ENCODE results near the gene CRNN. TPM values are rescaled to one million over a fixed set of nuclear protein-coding genes. Genes with fewer than 3 reads are reported as not detected.

Gene CRNN
- total and polyA plus RNA-seq, 4 experiments from 2014 or later = not detected

- Histone ChIP-seq H3K4me1 (ENCODE audit: insufficient read depth, low read length) (no peaks in the 10 kb centered on the region), H3K9me3 (ENCODE audit: control insufficient read depth in 1 of 2, low read length in 2 of 2) (peaks cover 0 to 6% of the 10 kb centered on the region in 2 donors), H3K36me3 (ENCODE audit: insufficient read depth, low read length) (no peaks in the 10 kb centered on the region), H3K27me3 (ENCODE audit: insufficient read depth, low read length) (no peaks in the 10 kb centered on the region), H3K4me3 (ENCODE audit: low read length in 2 of 2) (no peak overlapping the region), H3K27ac (ENCODE audit: low read depth, low read length) (no peak overlapping the region)
- no peaks in the 10 kb centered on the region for H3K4me1 Mint-ChIP-seq
- H3K36me3 Mint-ChIP-seq = peaks cover 2 to 11% of the 10 kb centered on the region in 2 donors
- no peaks in the 10 kb centered on the region for H3K27me3 Mint-ChIP-seq
- H3K9me3 Mint-ChIP-seq = peaks cover 0 to 28% (median 20%) of the 10 kb centered on the region in 8 donors
- DNase-seq = no peak
- POLR2A ChIA-PET (ENCODE audit: partially characterized antibody) = interaction anchor here (1.3 kb wide), 1 partner anchor 11 kb away, joined by 4 read pairs; no protein-coding TSS in a partner anchor
- CTCF ChIA-PET (ENCODE audit: partially characterized antibody) = interaction anchor here (0.7 to 1.3 kb wide), 2 partner anchors 13 to 32 kb away, joined by 3 read pairs; no protein-coding TSS in a partner anchor
- H3K27ac Mint-ChIP-seq = no peak overlapping the region
- intact Hi-C loops (cut with micrococcal nuclease) = no loop called here
- H3K4me3 Mint-ChIP-seq = no peak overlapping the region
Measured at GRCh38 chr1:152427458-152427857, 13.4 kb upstream of the CRNN start.

- Histone ChIP-seq H3K4me1 (ENCODE audit: insufficient read depth, low read length) (no peaks in the 10 kb centered on the region), H3K9me3 (ENCODE audit: control insufficient read depth in 1 of 2, low read length in 2 of 2) (peaks cover 0 to 6% of the 10 kb centered on the region in 2 donors), H3K27me3 (ENCODE audit: insufficient read depth, low read length) (no peaks in the 10 kb centered on the region), H3K4me3 (ENCODE audit: low read length in 2 of 2) (no peak overlapping the region), H3K27ac (ENCODE audit: low read depth, low read length) (no peak overlapping the region), H3K36me3 (ENCODE audit: insufficient read depth, low read length) (no peaks in the 10 kb centered on the region)
- no peak for DNase-seq
- peaks cover 0 to 33% (median 20%) of the 10 kb centered on the region in 8 donors for H3K9me3 Mint-ChIP-seq
- no peaks in the 10 kb centered on the region for H3K4me1 Mint-ChIP-seq
- ChIA-PET CTCF (ENCODE audit: partially characterized antibody) (interaction anchor here (1.1 to 1.3 kb wide), 3 partner anchors 10 to 27 kb away, joined by 3 to 5 read pairs (median 3); no protein-coding TSS in a partner anchor), POLR2A (ENCODE audit: partially characterized antibody) (interaction anchor here (1.3 kb wide), 1 partner anchor 10 kb away, joined by 4 read pairs; no protein-coding TSS in a partner anchor)
- no peak overlapping the region for H3K27ac Mint-ChIP-seq
- intact Hi-C loops (cut with micrococcal nuclease) = no loop called here
- no peak overlapping the region for H3K4me3 Mint-ChIP-seq
- no peaks in the 10 kb centered on the region for H3K27me3 Mint-ChIP-seq
- H3K36me3 Mint-ChIP-seq = peaks cover 2 to 11% of the 10 kb centered on the region in 2 donors
Measured at GRCh38 chr1:152426731-152427130, 12.7 kb upstream of the CRNN start.

- Histone ChIP-seq H3K27ac (ENCODE audit: low read depth, low read length) (no peak overlapping the region), H3K36me3 (ENCODE audit: insufficient read depth, low read length) (no peaks in the 10 kb centered on the region), H3K9me3 (ENCODE audit: control insufficient read depth in 1 of 2, low read length in 2 of 2) (peaks cover 0 to 6% of the 10 kb centered on the region in 2 donors), H3K4me1 (ENCODE audit: insufficient read depth, low read length) (no peaks in the 10 kb centered on the region), H3K4me3 (ENCODE audit: low read length in 2 of 2) (no peak overlapping the region), H3K27me3 (ENCODE audit: insufficient read depth, low read length) (no peaks in the 10 kb centered on the region)
- ChIA-PET CTCF (ENCODE audit: partially characterized antibody) (interaction anchor here (1.3 kb wide), 2 partner anchors 21 to 39 kb away, joined by 3 to 4 read pairs; no protein-coding TSS in a partner anchor), POLR2A (ENCODE audit: partially characterized antibody) (no interaction called here)
- Mint-ChIP-seq H3K4me3 (no peak overlapping the region), H3K27me3 (peaks cover 9 to 13% of the 10 kb centered on the region in 2 donors), H3K27ac (no peak overlapping the region), H3K9me3 (peaks cover 0 to 31% (median 20%) of the 10 kb centered on the region in 8 donors), H3K4me1 (no peaks in the 10 kb centered on the region), H3K36me3 (peaks cover 2 to 11% of the 10 kb centered on the region in 2 donors)
- intact Hi-C loops (cut with micrococcal nuclease) = no loop called here
- DNase-seq = no peak
Measured at GRCh38 chr1:152419917-152420316, 5.9 kb upstream of the CRNN start.

DNA sequence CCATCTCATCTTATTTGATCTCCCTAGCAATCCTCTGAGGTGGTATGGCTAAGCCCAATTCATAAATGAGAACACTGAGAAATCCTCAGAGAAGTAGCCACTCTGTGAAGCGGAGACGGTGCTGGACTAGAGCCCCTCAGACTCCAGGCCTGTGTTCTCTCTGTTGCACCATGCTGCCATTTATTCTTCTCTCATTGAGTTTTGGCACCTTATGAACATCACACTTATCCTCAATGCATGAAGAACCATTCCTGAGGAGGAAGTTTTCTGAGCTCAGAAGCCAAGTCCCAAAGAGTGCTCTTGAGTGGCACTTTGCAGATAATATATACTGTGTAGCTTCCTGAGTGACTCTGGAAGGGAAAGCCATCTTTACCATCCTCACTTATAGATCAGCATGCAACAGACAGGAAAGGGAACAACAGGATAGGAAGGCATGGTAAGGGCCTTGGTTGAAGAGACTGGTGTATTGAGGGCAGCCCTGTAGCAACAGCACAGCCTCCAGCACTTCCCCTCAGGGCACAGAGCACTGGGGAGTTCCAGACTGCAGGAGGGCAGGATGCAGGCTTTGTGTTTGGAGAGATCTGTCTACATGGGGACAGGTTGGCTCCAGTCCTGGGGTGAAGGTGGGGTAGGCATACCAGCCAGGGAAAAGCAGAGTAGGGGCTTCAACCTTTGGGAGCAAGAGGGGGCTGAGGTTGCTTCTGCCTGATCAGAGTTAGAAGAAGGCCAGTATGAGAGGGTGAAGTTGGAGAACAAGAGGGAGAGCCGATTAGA lies 1.6 kb upstream of the CRNN start:
- ChIA-PET POLR2A (ENCODE audit: partially characterized antibody) (interaction anchor here (1.1 kb wide), 1 partner anchor 11 kb away, joined by 4 read pairs; no protein-coding TSS in a partner anchor), CTCF (ENCODE audit: partially characterized antibody) (interaction anchor here (1.5 kb wide), 1 partner anchor 25 kb away, joined by 4 read pairs; no protein-coding TSS in a partner anchor)
- intact Hi-C loops (cut with micrococcal nuclease) = no loop called here
- H3K27ac ChIP-seq (ENCODE audit: low read depth, low read length) = no peak overlapping the region
- no peaks in the 10 kb centered on the region for H3K36me3 Mint-ChIP-seq
- H3K36me3 ChIP-seq (ENCODE audit: insufficient read depth, low read length) = no peaks in the 10 kb centered on the region
- peaks cover 17 to 24% of the 10 kb centered on the region in 2 donors for H3K27me3 Mint-ChIP-seq
- H3K27me3 ChIP-seq (ENCODE audit: insufficient read depth, low read length) = no peaks in the 10 kb centered on the region
- no peak overlapping the region for H3K4me3 ChIP-seq (ENCODE audit: low read length in 2 of 2)
- no peak overlapping the region for H3K27ac Mint-ChIP-seq
- H3K4me1 Mint-ChIP-seq = no peaks in the 10 kb centered on the region
- H3K9me3 Mint-ChIP-seq = peaks cover 0 to 3% (median 0%) of the 10 kb centered on the region in 8 donors
- no peak for DNase-seq
- H3K4me3 Mint-ChIP-seq = no peak overlapping the region
- no peaks in the 10 kb centered on the region for H3K4me1 ChIP-seq (ENCODE audit: insufficient read depth, low read length)
- no peaks in the 10 kb centered on the region for H3K9me3 ChIP-seq (ENCODE audit: control insufficient read depth in 1 of 2, low read length in 2 of 2)

- CTCF ChIA-PET (ENCODE audit: partially characterized antibody) = no interaction called here
- H3K27me3 Mint-ChIP-seq = peaks cover 19 to 21% of the 10 kb centered on the region in 2 donors
- POLR2A ChIA-PET (ENCODE audit: partially characterized antibody) = no interaction called here
Measured at GRCh38 chr1:152412756-152413155, 1.3 kb downstream of the CRNN start.

GRCh38 chr1:152411134-152411533 lies 2.9 kb downstream of the CRNN start:
- Mint-ChIP-seq H3K27ac (no peak overlapping the region), H3K27me3 (peaks cover 16% of the 10 kb centered on the region in 2 donors), H3K4me1 (no peaks in the 10 kb centered on the region), H3K36me3 (no peaks in the 10 kb centered on the region), H3K4me3 (no peak overlapping the region), H3K9me3 (no peaks in the 10 kb centered on the region)
- H3K27ac ChIP-seq (ENCODE audit: low read depth, low read length) = no peak overlapping the region
- no peak overlapping the region for H3K4me3 ChIP-seq (ENCODE audit: low read length in 2 of 2)
- H3K27me3 ChIP-seq (ENCODE audit: insufficient read depth, low read length) = no peaks in the 10 kb centered on the region
- no peaks in the 10 kb centered on the region for H3K4me1 ChIP-seq (ENCODE audit: insufficient read depth, low read length)
- POLR2A ChIA-PET (ENCODE audit: partially characterized antibody) = no interaction called here
- intact Hi-C loops (cut with micrococcal nuclease) = no loop called here
- no peaks in the 10 kb centered on the region for H3K9me3 ChIP-seq (ENCODE audit: control insufficient read depth in 1 of 2, low read length in 2 of 2)
- no peaks in the 10 kb centered on the region for H3K36me3 ChIP-seq (ENCODE audit: insufficient read depth, low read length)
- DNase-seq = no peak
- CTCF ChIA-PET (ENCODE audit: partially characterized antibody) = no interaction called here

More at GRCh38 chr1:152412756-152413155, 1.3 kb downstream of the CRNN start:
- no peaks in the 10 kb centered on the region for H3K4me1 Mint-ChIP-seq
- no peak overlapping the region for H3K4me3 Mint-ChIP-seq
- H3K27ac Mint-ChIP-seq = no peak overlapping the region
- no peak overlapping the region for H3K27ac ChIP-seq (ENCODE audit: low read depth, low read length)
- H3K4me1 ChIP-seq (ENCODE audit: insufficient read depth, low read length) = no peaks in the 10 kb centered on the region
- H3K36me3 ChIP-seq (ENCODE audit: insufficient read depth, low read length) = no peaks in the 10 kb centered on the region
- no peak for DNase-seq
- H3K9me3 Mint-ChIP-seq = no peaks in the 10 kb centered on the region
- intact Hi-C loops (cut with micrococcal nuclease) = no loop called here
- H3K4me3 ChIP-seq (ENCODE audit: low read length in 2 of 2) = no peak overlapping the region
- no peaks in the 10 kb centered on the region for H3K9me3 ChIP-seq (ENCODE audit: control insufficient read depth in 1 of 2, low read length in 2 of 2)
- no peaks in the 10 kb centered on the region for H3K36me3 Mint-ChIP-seq
- no peaks in the 10 kb centered on the region for H3K27me3 ChIP-seq (ENCODE audit: insufficient read depth, low read length)

- DNase-seq = no peak
- H3K4me1 Mint-ChIP-seq = no peaks in the 10 kb centered on the region
- intact Hi-C loops (cut with micrococcal nuclease) = no loop called here
- Histone ChIP-seq H3K27ac (ENCODE audit: low read depth, low read length) (no peak overlapping the region), H3K4me1 (ENCODE audit: insufficient read depth, low read length) (no peaks in the 10 kb centered on the region), H3K36me3 (ENCODE audit: insufficient read depth, low read length) (no peaks in the 10 kb centered on the region), H3K9me3 (ENCODE audit: control insufficient read depth in 1 of 2, low read length in 2 of 2) (no peaks in the 10 kb centered on the region), H3K27me3 (ENCODE audit: insufficient read depth, low read length) (no peaks in the 10 kb centered on the region), H3K4me3 (ENCODE audit: low read length in 2 of 2) (no peak overlapping the region)
- H3K27me3 Mint-ChIP-seq = peaks cover 14 to 16% of the 10 kb centered on the region in 2 donors
- ChIA-PET POLR2A (ENCODE audit: partially characterized antibody) (no interaction called here), CTCF (ENCODE audit: partially characterized antibody) (no interaction called here)
- no peaks in the 10 kb centered on the region for H3K9me3 Mint-ChIP-seq
- no peak overlapping the region for H3K27ac Mint-ChIP-seq
- no peaks in the 10 kb centered on the region for H3K36me3 Mint-ChIP-seq
- no peak overlapping the region for H3K4me3 Mint-ChIP-seq
Measured at GRCh38 chr1:152410599-152410998, 3.5 kb downstream of the CRNN start.
